ENCODE results near the gene PARL. TPM values are rescaled to one million over a fixed set of nuclear protein-coding genes. Genes with fewer than 3 reads are reported as not detected.
"Not testable (repeated sequence)": the region's sequence is repeated elsewhere in the genome, so short reads cannot be mapped to it uniquely, and the experiment has no call there.

The PARL gene
- total RNA-seq, 1 experiment from 2014 or later: 109 TPM

GRCh38 chr3:183880121-183880520, 4.6 kb downstream of the PARL start:
- H3K4me3 ChIP-seq: no peak overlapping the region
- H3K4me1 ChIP-seq (replicated peaks; ENCODE audit: insufficient read depth): peaks cover 15% of the 10 kb centered on the region
- no peak overlapping the region for H2AFZ ChIP-seq
- no peaks in the 10 kb centered on the region for H3K9me2 ChIP-seq (ENCODE audit: insufficient read depth)
- DNase-seq: no peak
- TF ChIP-seq CTCF (conservative IDR thresholded peaks at IDR 0.05) (no peak), EZH2 (IDR thresholded peaks at IDR 0.05; ENCODE audit: low read depth) (no peak)
- no peaks in the 10 kb centered on the region for H3K9me3 ChIP-seq (ENCODE audit: insufficient read depth, low read depth)
- H3K79me2 ChIP-seq (ENCODE audit: low read depth): peaks cover 90% of the 10 kb centered on the region
- POLR2A ChIA-PET (ENCODE audit: unreplicated experiment): no interaction called here
- no peaks in the 10 kb centered on the region for H3K27me3 ChIP-seq (ENCODE audit: insufficient read depth, low read depth)
- CTCF ChIA-PET: no interaction called here
- intact Hi-C loops (cut with micrococcal nuclease; ENCODE audit: unreplicated experiment): loop anchor here (10.0 kb wide), 1 partner anchor 755 kb away; no protein-coding TSS in a partner anchor
- BruUV-seq (replicated peaks): no TSS peak
- no peaks in the 10 kb centered on the region for H3F3A ChIP-seq (ENCODE audit: insufficient read depth, low read depth)
- H4K20me1 ChIP-seq (ENCODE audit: insufficient read depth): peaks cover 73% of the 10 kb centered on the region
- H3K4me2 ChIP-seq: no peak overlapping the region
- H3K36me3 ChIP-seq (ENCODE audit: low read depth): peaks cover 24% of the 10 kb centered on the region; the same call in 1 of the 2 replicates
- no peak overlapping the region for H3K27ac ChIP-seq

- TF ChIP-seq EZH2 (IDR thresholded peaks at IDR 0.05; ENCODE audit: low read depth) (no peak), CTCF (conservative IDR thresholded peaks at IDR 0.05) (no peak)
- peaks cover 24% of the 10 kb centered on the region; the same call in 1 of the 2 replicates for H3K36me3 ChIP-seq (ENCODE audit: low read depth)
- ChIA-PET CTCF (no interaction called here), POLR2A (ENCODE audit: unreplicated experiment) (no interaction called here)
- peaks cover 82% of the 10 kb centered on the region for H4K20me1 ChIP-seq (ENCODE audit: insufficient read depth)
- DNase-seq: no peak
- intact Hi-C loops (cut with micrococcal nuclease; ENCODE audit: unreplicated experiment): no loop called here
- H3K27ac ChIP-seq: no peak overlapping the region
- H3K9me3 ChIP-seq (ENCODE audit: insufficient read depth, low read depth): no peaks in the 10 kb centered on the region
- H3K4me2 ChIP-seq: no peak overlapping the region
- peaks cover 94% of the 10 kb centered on the region for H3K79me2 ChIP-seq (ENCODE audit: low read depth)
- H3K27me3 ChIP-seq (ENCODE audit: insufficient read depth, low read depth): no peaks in the 10 kb centered on the region
- no TSS peak for BruUV-seq (replicated peaks)
- no peaks in the 10 kb centered on the region; the same call in 1 of the 2 replicates for H3F3A ChIP-seq (ENCODE audit: insufficient read depth, low read depth)
- H3K4me1 ChIP-seq (replicated peaks; ENCODE audit: insufficient read depth): peaks cover 15% of the 10 kb centered on the region
- H3K9me2 ChIP-seq (ENCODE audit: insufficient read depth): no peaks in the 10 kb centered on the region
- no peak overlapping the region for H3K4me3 ChIP-seq
- H2AFZ ChIP-seq: no peak overlapping the region
Observed at GRCh38 chr3:183879243-183879642, 5.4 kb downstream of the PARL start.

- CTCF ChIA-PET: interaction anchor here (0.6 kb wide), 1 partner anchor 22 kb away, joined by 9 read pairs; no protein-coding TSS in a partner anchor
- POLR2A ChIA-PET (ENCODE audit: unreplicated experiment): no interaction called here
Observed at GRCh38 chr3:183878071-183878470, 6.6 kb downstream of the PARL start.

GRCh38 chr3:183877227-183877626, 7.5 kb downstream of the PARL start:
- H3F3A ChIP-seq (ENCODE audit: insufficient read depth, low read depth); H3K9me3 ChIP-seq (ENCODE audit: insufficient read depth, low read depth); H3K4me1 ChIP-seq (replicated peaks; ENCODE audit: insufficient read depth); BruUV-seq (replicated peaks); H3K9me2 ChIP-seq (ENCODE audit: insufficient read depth); H2AFZ ChIP-seq; H3K27ac ChIP-seq; DNase-seq; POLR2A ChIA-PET (ENCODE audit: unreplicated experiment); intact Hi-C loops (cut with micrococcal nuclease; ENCODE audit: unreplicated experiment); H3K4me2 ChIP-seq; H3K4me3 ChIP-seq; H3K27me3 ChIP-seq (ENCODE audit: insufficient read depth, low read depth): not testable (repeated sequence)
- CTCF ChIA-PET: interaction anchor here (0.6 kb wide), 1 partner anchor 23 kb away, joined by 9 read pairs; no protein-coding TSS in a partner anchor
- Histone ChIP-seq H3K36me3 (ENCODE audit: low read depth) (peaks cover 24% of the 10 kb centered on the region; the same call in 1 of the 2 replicates), H3K79me2 (ENCODE audit: low read depth) (peaks cover 94% of the 10 kb centered on the region), H4K20me1 (ENCODE audit: insufficient read depth) (peaks cover 77% of the 10 kb centered on the region)

More at GRCh38 chr3:183878071-183878470, 6.6 kb downstream of the PARL start:
- peaks cover 94% of the 10 kb centered on the region for H3K79me2 ChIP-seq (ENCODE audit: low read depth)
- no peak overlapping the region for H3K4me2 ChIP-seq
- no peaks in the 10 kb centered on the region for H3K27me3 ChIP-seq (ENCODE audit: insufficient read depth, low read depth)
- H2AFZ ChIP-seq: no peak overlapping the region
- peaks cover 82% of the 10 kb centered on the region for H4K20me1 ChIP-seq (ENCODE audit: insufficient read depth)
- no peak overlapping the region for H3K4me3 ChIP-seq
- no peak overlapping the region for H3K27ac ChIP-seq
- no peaks in the 10 kb centered on the region for H3K9me2 ChIP-seq (ENCODE audit: insufficient read depth)
- no TSS peak for BruUV-seq (replicated peaks)
- TF ChIP-seq EZH2 (IDR thresholded peaks at IDR 0.05; ENCODE audit: low read depth): no peak
- no peak for TF ChIP-seq CTCF (conservative IDR thresholded peaks at IDR 0.05)
- no peaks in the 10 kb centered on the region; the same call in 1 of the 2 replicates for H3F3A ChIP-seq (ENCODE audit: insufficient read depth, low read depth)
- no peak for DNase-seq
- peaks cover 8% of the 10 kb centered on the region for H3K4me1 ChIP-seq (replicated peaks; ENCODE audit: insufficient read depth)
- peaks cover 24% of the 10 kb centered on the region; the same call in 1 of the 2 replicates for H3K36me3 ChIP-seq (ENCODE audit: low read depth)
- intact Hi-C loops (cut with micrococcal nuclease; ENCODE audit: unreplicated experiment): no loop called here
- H3K9me3 ChIP-seq (ENCODE audit: insufficient read depth, low read depth): no peaks in the 10 kb centered on the region
